ENCODE data around the gene DUSP22. TPM values are rescaled to one million over a fixed set of nuclear protein-coding genes. Genes with fewer than 3 reads are reported as not detected.

DUSP22 gene
- total and polyA plus RNA-seq, 2 of the 8 experiments (the other 6 are each of a cell fraction or from before 2014, with no cell fraction given), result 15.5 to 32.4 TPM

DNA sequence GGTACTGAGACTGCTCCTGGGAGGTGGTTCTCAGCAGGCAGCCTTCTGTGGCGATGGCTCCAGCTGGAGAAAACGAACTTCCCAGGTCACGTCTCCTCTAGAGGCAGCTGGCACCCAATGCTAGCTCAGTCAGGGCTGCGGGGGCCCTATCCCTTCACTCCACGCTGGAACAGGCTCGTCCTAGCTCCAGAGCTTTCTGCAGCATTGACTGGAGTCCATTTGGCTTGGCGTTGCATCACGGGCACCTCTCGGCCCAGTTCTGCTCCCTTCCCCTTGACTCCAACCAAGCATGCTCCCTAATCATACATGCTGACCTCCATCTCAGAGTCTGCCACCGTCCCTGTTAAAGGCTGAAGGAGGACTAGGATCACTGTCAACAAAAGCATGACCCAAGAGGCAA, 93.3 kb downstream of the DUSP22 start:
- Histone ChIP-seq H4K20me1 (replicated peaks in 1 of 2; ENCODE audit: control insufficient read depth in 1 of 2, insufficient read depth in 2 of 2, low read length in 2 of 2) (no peaks in the 10 kb centered on the region), H3K27ac (ENCODE audit: low read depth, low read length) (no peak overlapping the region), H4K8ac (ENCODE audit: extremely low read depth, insufficient read depth, low read length) (no peak overlapping the region), H4K91ac (replicated peaks; ENCODE audit: insufficient read length, low read length) (no peak overlapping the region), H2BK12ac (ENCODE audit: low read depth, low read length) (no peak overlapping the region), H3K4me3 (ENCODE audit: extremely low read depth in 1 of 4, insufficient read depth in 2 of 4, low read depth in 3 of 4, low read length in 4 of 4) (no peak overlapping the region), H2AFZ (ENCODE audit: low read length) (no peak overlapping the region), H3K14ac (ENCODE audit: insufficient read length) (no peak overlapping the region), H2BK5ac (ENCODE audit: low read depth, low read length) (no peak overlapping the region), H3K4me1 (replicated peaks in 1 of 4; ENCODE audit: control insufficient read depth in 3 of 4, insufficient read depth in 4 of 4, low read length in 3 of 4) (no peaks in the 10 kb centered on the region), H3K4ac (replicated peaks; ENCODE audit: insufficient read length, low read depth, low read length) (no peak overlapping the region), H3K27me3 (replicated peaks in 1 of 4; ENCODE audit: control insufficient read depth in 3 of 4, extremely low read depth in 1 of 4, insufficient read depth in 3 of 4, low read length in 3 of 4) (peaks cover 0 to 15% (median 14%) of the 10 kb centered on the region in 4 experiments; a peak in 6 of 7 replicates), H2AK5ac (ENCODE audit: low read depth, low read length) (peak overlapping the region; percentile 30; the same call in 1 of the 2 replicates), H2BK15ac (ENCODE audit: low read length) (no peak overlapping the region), H2BK20ac (ENCODE audit: low read length) (no peak overlapping the region), H3K18ac (ENCODE audit: extremely low read depth, low read length) (no peak overlapping the region), H4K5ac (ENCODE audit: insufficient read length, low read depth, low read length) (no peak overlapping the region), H3K23me2 (ENCODE audit: low read depth, low read length) (no peaks in the 10 kb centered on the region), H3K23ac (ENCODE audit: insufficient read length) (no peak overlapping the region), H3K36me3 (ENCODE audit: control insufficient read depth in 2 of 4, insufficient read depth in 4 of 4, low read length in 3 of 4) (no peaks in the 10 kb centered on the region), H3K4me2 (ENCODE audit: insufficient read depth in 1 of 2, low read depth in 2 of 2, low read length in 2 of 2) (no peak overlapping the region), H3K9me3 (ENCODE audit: insufficient read depth in 2 of 2, low read depth in 1 of 2, low read length in 1 of 2) (peaks cover 10 to 12% of the 10 kb centered on the region in 2 experiments; a peak in 3 of 4 replicates), H2BK120ac (replicated peaks; ENCODE audit: low read depth, low read length) (no peak overlapping the region), H3K79me1 (ENCODE audit: low read depth, low read length) (no peaks in the 10 kb centered on the region), H3K9ac (replicated peaks in 1 of 4; ENCODE audit: extremely low read depth in 1 of 4, low read depth in 3 of 4, low read length in 3 of 4) (no peak overlapping the region), H3K56ac (replicated peaks; ENCODE audit: insufficient read length, low read depth, low read length) (no peak overlapping the region), H3K79me2 (ENCODE audit: control insufficient read depth in 1 of 2, insufficient read depth in 2 of 2, low read length in 2 of 2) (no peaks in the 10 kb centered on the region)
- TF ChIP-seq TBP (IDR thresholded peaks at IDR 0.05; ENCODE audit: low read depth, low read length) (no peak), JUN (IDR thresholded peaks at IDR 0.05; ENCODE audit: low read depth, low read length) (no peak), POU5F1 (IDR thresholded peaks at IDR 0.05; ENCODE audit: low read depth, low read length) (no peak), YY1 (IDR thresholded peaks at IDR 0.05; ENCODE audit: low read depth, low read length) (no peak), RFX5 (IDR thresholded peaks at IDR 0.05; ENCODE audit: borderline replicate concordance, low read depth, low read length) (no peak), BACH1 (IDR thresholded peaks at IDR 0.05; ENCODE audit: low read length) (no peak), RBBP5 (IDR thresholded peaks at IDR 0.05; ENCODE audit: borderline replicate concordance, low read depth, low read length) (no peak), HDAC2 (IDR thresholded peaks at IDR 0.05; ENCODE audit: borderline replicate concordance in 1 of 2, low read depth in 2 of 2, low read length in 2 of 2) (no peak), SUZ12 (IDR thresholded peaks at IDR 0.05; ENCODE audit: low read length) (no peak), NANOG (IDR thresholded peaks at IDR 0.05; ENCODE audit: insufficient read depth, low read depth, low read length, poor library complexity, severe bottlenecking) (no peak), SAP30 (IDR thresholded peaks at IDR 0.05; ENCODE audit: insufficient read depth, insufficient replicate concordance, low read length) (no peak), KDM4A (IDR thresholded peaks at IDR 0.05; ENCODE audit: low read depth, low read length, severe bottlenecking) (no peak)
- ChIA-PET CTCF (ENCODE audit: partially characterized antibody) (interaction anchor here (0.5 to 2.2 kb wide), 8 partner anchors 12 to 363 kb away, joined by 3 to 7 read pairs (median 4); no protein-coding TSS in a partner anchor), POLR2A (ENCODE audit: partially characterized antibody) (no interaction called here)
- DNase-seq (ENCODE audit: low read depth in 1 of 2, low spot score in 2 of 2) (no peak), FAIRE-seq (no peak)
- WGBS, 2 experiments (ENCODE audit: extremely low coverage in 1 of 2, insufficient coverage in 1 of 2, insufficient read length in 1 of 2, insufficient replicate concordance in 2 of 2, low coverage in 1 of 2, low lambda C conversion rate in 2 of 2, missing lambda C conversion rate in 1 of 2), result 86% methylated on average over 10 of the region's 10 CpGs; no CpG with 5 or more reads in 1 of the 2 experiments
